Naive thymus-derived CD4-positive, alpha-beta T cell (primary cell): ENCODE measurements around the gene PPP2R5A. TPM values are rescaled to one million over a fixed set of nuclear protein-coding genes. Genes with fewer than 3 reads are reported as not detected.
A peak's percentile ranks its signal among the peaks of the same experiment; 100 is the strongest.

ENCODE experiments used
- ATAC-seq: fragments of 150-1000 bp; cut with Tn5 transposase; 2 replicates; pipeline ENCODE4 v1.10.0; 2021; ENCODE audit warnings: mild to moderate bottlenecking, moderate library complexity
- CTCF ChIA-PET: fragments of 350-600 bp; sonication (Branson Sonifier 250); formaldehyde crosslinking; loops from one replicate; lab custom pipeline; 2021; ENCODE audit warnings: antibody characterized with exemption; lab: Charles Lee
- POLR2A ChIA-PET: fragments of 350-600 bp; sonication (Branson Sonifier 250); formaldehyde crosslinking; loops from one replicate; lab custom pipeline; 2021; ENCODE audit warnings: antibody characterized with exemption, inconsistent platforms; lab: Charles Lee
- DNase-seq, 9 donors: peaks; one replicate each; pipeline versions ENCODE4 v3.0.0 to v3.0.0-alpha.2; 2020 to 2022; ENCODE audit warnings: mixed read lengths in 1 of 9
- H3K27ac ChIP-seq: one replicate; pipeline ENCODE4 v1.7.0; 2013; ENCODE audit warnings: mild to moderate bottlenecking, low read depth, low read length, moderate library complexity
- H3K27me3 ChIP-seq, 2 donors: one replicate each; pipeline ENCODE4 v1.7.0; 2013; ENCODE audit warnings: low read length in 2 of 2, mild to moderate bottlenecking in 2 of 2, moderate library complexity in 2 of 2; ENCODE audit not compliant: control insufficient read depth in 2 of 2, insufficient read depth in 2 of 2
- H3K36me3 ChIP-seq, 3 experiments: 1 replicate in 2 of 3; 2 replicates in 1 of 3; pipeline ENCODE4 v1.7.0; 2013; ENCODE audit warnings: low read length in 3 of 3, mild to moderate bottlenecking in 3 of 3, moderate library complexity in 1 of 3; ENCODE audit not compliant: insufficient read depth in 3 of 3, control insufficient read depth in 2 of 3
- H3K4me1 ChIP-seq, 2 donors: one replicate each; pipeline ENCODE4 v1.7.0; 2013; ENCODE audit warnings: low read length in 2 of 2, mild to moderate bottlenecking in 2 of 2, moderate library complexity in 1 of 2; ENCODE audit not compliant: control insufficient read depth in 2 of 2, insufficient read depth in 2 of 2
- H3K4me3 ChIP-seq: 2 replicates; pipeline ENCODE4 v1.7.0; 2013; ENCODE audit warnings: mild to moderate bottlenecking, low read length
- H3K9me3 ChIP-seq, 3 experiments: 1 replicate in 2 of 3; 2 replicates in 1 of 3; pipeline ENCODE4 v1.7.0; 2013; ENCODE audit warnings: low read length in 3 of 3; ENCODE audit not compliant: control insufficient read depth in 2 of 3
- H3K27ac Mint-ChIP-seq, 9 donors: one replicate each; pipeline ENCODE4 v1.8.0; 2020 to 2022; ENCODE audit warnings: mixed read lengths in 9 of 9, mild to moderate bottlenecking in 8 of 9, moderate library complexity in 5 of 9, inconsistent platforms in 2 of 9
- H3K27me3 Mint-ChIP-seq, 5 donors: one replicate each; pipeline ENCODE4 v1.8.0; 2021 to 2022; ENCODE audit warnings: mixed read lengths in 5 of 5, mild to moderate bottlenecking in 1 of 5
- H3K36me3 Mint-ChIP-seq, 5 donors: one replicate each; pipeline ENCODE4 v1.8.0; 2020 to 2022; ENCODE audit warnings: mixed read lengths in 5 of 5, mild to moderate bottlenecking in 3 of 5, inconsistent platforms in 1 of 5
- H3K4me1 Mint-ChIP-seq, 7 donors: one replicate each; pipeline ENCODE4 v1.8.0; 2020 to 2022; ENCODE audit warnings: mixed read lengths in 7 of 7, mild to moderate bottlenecking in 3 of 7, inconsistent platforms in 1 of 7
- H3K4me3 Mint-ChIP-seq, 10 donors: one replicate each; pipeline ENCODE4 v1.8.0; 2020 to 2022; ENCODE audit warnings: mild to moderate bottlenecking in 10 of 10, mixed read lengths in 10 of 10, moderate library complexity in 6 of 10, inconsistent platforms in 2 of 10
- H3K9me3 Mint-ChIP-seq, 11 donors: one replicate each; pipeline ENCODE4 v1.8.0; 2020 to 2022; ENCODE audit warnings: mixed read lengths in 11 of 11, mild to moderate bottlenecking in 4 of 11, inconsistent platforms in 1 of 11, moderate library complexity in 1 of 11
- intact Hi-C, 2 donors: fragments of 100-400 bp; cut with micrococcal nuclease; formaldehyde crosslinking; loops; one replicate each; pipeline ENCODE4 v1.15.1; 2023
- polyA plus RNA-seq, 2 donors: library from polyadenylated mRNA; unstranded; fragments of 300-500 nt; fragmentation: Illumina TruSeq; gene quantifications; one replicate each; pipeline ENCODE4 v1.2.3, GENCODE V29; 2021
- total RNA-seq, 6 experiments: library from RNA in 5 of 6; stranded (reverse) in 5 of 6; gene quantifications; 1 replicate in 5 of 6; 2 replicates in 1 of 6; pipeline ENCODE4 v1.2.3 and lab custom pipeline; 2021 to 2026

The PPP2R5A gene
- total and polyA plus RNA-seq, 7 experiments from 2014 or later = 22.9 to 52.7 (median 47.5) TPM

GRCh38 chr1:212294983-212295382, 9.8 kb downstream of the PPP2R5A start:
- H3K36me3 Mint-ChIP-seq = peaks cover 0 to 10% (median 0%) of the 10 kb centered on the region in 5 donors
- H3K4me1 ChIP-seq = peaks cover 37 to 59% of the 10 kb centered on the region in 2 donors
- no peaks in the 10 kb centered on the region for H3K9me3 ChIP-seq
- ChIA-PET CTCF (interaction anchor here (0.8 to 3.3 kb wide), 2 partner anchors 9 to 224 kb away, joined by 4 to 21 read pairs; partner anchors contain the start of gene PPP2R5A), POLR2A (interaction anchor here (2.5 kb wide), 1 partner anchor 9 kb away, joined by 11 read pairs; no protein-coding TSS in a partner anchor)
- ATAC-seq (no peak), DNase-seq (no peak)
- H3K4me3 Mint-ChIP-seq = peak overlapping the region in 8 of 10 donors; percentile 15 to 97 (median 38)
- peak overlapping the region in 4 of 9 donors; percentile 5 to 16 (median 12) for H3K27ac Mint-ChIP-seq
- no peaks in the 10 kb centered on the region for H3K36me3 ChIP-seq
- no peaks in the 10 kb centered on the region for H3K9me3 Mint-ChIP-seq
- H3K27me3 Mint-ChIP-seq = no peaks in the 10 kb centered on the region
- H3K4me1 Mint-ChIP-seq = peaks cover 55 to 85% (median 78%) of the 10 kb centered on the region in 7 donors
- H3K27ac ChIP-seq = no peak overlapping the region
- H3K4me3 ChIP-seq = no peak overlapping the region
- intact Hi-C loops = no loop called here
- H3K27me3 ChIP-seq = no peaks in the 10 kb centered on the region

- H3K4me1 ChIP-seq = peaks cover 31 to 53% of the 10 kb centered on the region in 2 donors
- H3K27ac ChIP-seq = no peak overlapping the region
- peak overlapping the region in 7 of 10 donors; percentile 15 to 97 (median 31) for H3K4me3 Mint-ChIP-seq
- H3K36me3 Mint-ChIP-seq = peaks cover 0 to 10% (median 0%) of the 10 kb centered on the region in 5 donors
- ATAC-seq (no peak), DNase-seq (no peak)
- H3K36me3 ChIP-seq = no peaks in the 10 kb centered on the region
- no peaks in the 10 kb centered on the region for H3K9me3 Mint-ChIP-seq
- peaks cover 50 to 82% (median 74%) of the 10 kb centered on the region in 7 donors for H3K4me1 Mint-ChIP-seq
- ChIA-PET CTCF (interaction anchor here (3.3 kb wide), 1 partner anchor 225 kb away, joined by 21 read pairs; no protein-coding TSS in a partner anchor), POLR2A (interaction anchor here (2.5 kb wide), 1 partner anchor 9 kb away, joined by 11 read pairs; no protein-coding TSS in a partner anchor)
- no peaks in the 10 kb centered on the region for H3K27me3 ChIP-seq
- H3K27ac Mint-ChIP-seq = peak overlapping the region in 6 of 9 donors; percentile 9 to 63 (median 18)
- intact Hi-C loops = no loop called here
- H3K9me3 ChIP-seq = no peaks in the 10 kb centered on the region
- no peaks in the 10 kb centered on the region for H3K27me3 Mint-ChIP-seq
- no peak overlapping the region for H3K4me3 ChIP-seq
Measured at GRCh38 chr1:212295579-212295978, 10.4 kb downstream of the PPP2R5A start.

- no peaks in the 10 kb centered on the region for H3K27me3 Mint-ChIP-seq
- H3K27me3 ChIP-seq = no peaks in the 10 kb centered on the region
- H3K4me1 Mint-ChIP-seq = peaks cover 36 to 78% (median 70%) of the 10 kb centered on the region in 7 donors
- H3K27ac ChIP-seq = no peak overlapping the region
- peaks cover 0 to 10% (median 4%) of the 10 kb centered on the region in 5 donors for H3K36me3 Mint-ChIP-seq
- H3K4me3 Mint-ChIP-seq = peak overlapping the region in 3 of 10 donors; percentile 19 to 50 (median 21)
- H3K4me3 ChIP-seq = no peak overlapping the region
- POLR2A ChIA-PET = no interaction called here
- CTCF ChIA-PET = no interaction called here
- DNase-seq = no peak
- intact Hi-C loops = no loop called here
- H3K4me1 ChIP-seq = peaks cover 19 to 37% of the 10 kb centered on the region in 2 donors
- no peaks in the 10 kb centered on the region for H3K36me3 ChIP-seq
- ATAC-seq = no peak
- no peaks in the 10 kb centered on the region for H3K9me3 Mint-ChIP-seq
- H3K27ac Mint-ChIP-seq = peak overlapping the region in 2 of 9 donors; percentile 38 to 52
- no peaks in the 10 kb centered on the region for H3K9me3 ChIP-seq
Measured at GRCh38 chr1:212297338-212297737, 12.1 kb downstream of the PPP2R5A start.

- Mint-ChIP-seq H3K4me3 (peak overlapping the region in 4 of 10 donors; percentile 2 to 29 (median 12)), H3K9me3 (peaks cover 0 to 9% (median 0%) of the 10 kb centered on the region in 11 donors), H3K4me1 (peaks cover 20 to 67% (median 58%) of the 10 kb centered on the region in 7 donors), H3K36me3 (peaks cover 0 to 23% (median 14%) of the 10 kb centered on the region in 5 donors), H3K27me3 (no peaks in the 10 kb centered on the region), H3K27ac (peak overlapping the region in 2 of 9 donors; percentile 2 to 16)
- Histone ChIP-seq H3K27me3 (no peaks in the 10 kb centered on the region), H3K4me1 (peaks cover 5 to 13% of the 10 kb centered on the region in 2 donors), H3K9me3 (no peaks in the 10 kb centered on the region), H3K36me3 (no peaks in the 10 kb centered on the region), H3K27ac (no peak overlapping the region), H3K4me3 (no peak overlapping the region)
- intact Hi-C loops = loop anchor here in 1 of 2 donors (1.0 kb wide), 1 partner anchor 12 kb away; no protein-coding TSS in a partner anchor
- no peak for DNase-seq
- ChIA-PET POLR2A (no interaction called here), CTCF (no interaction called here)
- no peak for ATAC-seq
Measured at GRCh38 chr1:212301580-212301979, 16.4 kb downstream of the PPP2R5A start.

GRCh38 chr1:212302745-212303383, 17.7 kb downstream of the PPP2R5A start:
- POLR2A ChIA-PET = interaction anchor here (1.1 kb wide), 1 partner anchor 17 kb away, joined by 4 read pairs; no protein-coding TSS in a partner anchor
- peaks cover 0 to 36% (median 23%) of the 10 kb centered on the region in 5 donors for H3K36me3 Mint-ChIP-seq
- Histone ChIP-seq H3K4me3 (no peak overlapping the region), H3K36me3 (no peaks in the 10 kb centered on the region), H3K4me1 (peaks cover 5 to 13% of the 10 kb centered on the region in 2 donors), H3K27me3 (no peaks in the 10 kb centered on the region), H3K27ac (no peak overlapping the region), H3K9me3 (no peaks in the 10 kb centered on the region)
- peaks cover 0 to 17% (median 0%) of the 10 kb centered on the region in 11 donors for H3K9me3 Mint-ChIP-seq
- peaks cover 25 to 71% (median 65%) of the 10 kb centered on the region in 7 donors for H3K4me1 Mint-ChIP-seq
- peak overlapping the region in 4 of 10 donors; percentile 0 to 56 (median 25) for H3K4me3 Mint-ChIP-seq
- H3K27ac Mint-ChIP-seq = no peak overlapping the region
- no peak for DNase-seq
- CTCF ChIA-PET = no interaction called here
- H3K27me3 Mint-ChIP-seq = no peaks in the 10 kb centered on the region
- ATAC-seq = no peak
- intact Hi-C loops = loop anchor here in 1 of 2 donors (1.0 kb wide), 1 partner anchor 9 kb away; no protein-coding TSS in a partner anchor

- DNase-seq (no peak), ATAC-seq (no peak)
- Histone ChIP-seq H3K27me3 (no peaks in the 10 kb centered on the region), H3K27ac (no peak overlapping the region), H3K4me1 (peaks cover 8 to 18% of the 10 kb centered on the region in 2 donors), H3K4me3 (no peak overlapping the region), H3K9me3 (no peaks in the 10 kb centered on the region), H3K36me3 (peaks cover 0 to 7% (median 0%) of the 10 kb centered on the region in 3 experiments)
- H3K36me3 Mint-ChIP-seq = peaks cover 9 to 55% (median 44%) of the 10 kb centered on the region in 5 donors
- H3K27me3 Mint-ChIP-seq = no peaks in the 10 kb centered on the region
- H3K4me3 Mint-ChIP-seq = peak overlapping the region in 5 of 10 donors; percentile 4 to 60 (median 23)
- H3K4me1 Mint-ChIP-seq = peaks cover 33 to 82% (median 78%) of the 10 kb centered on the region in 7 donors
- peak overlapping the region in 2 of 9 donors; percentile 3 to 51 for H3K27ac Mint-ChIP-seq
- intact Hi-C loops = no loop called here
- CTCF ChIA-PET = no interaction called here
- H3K9me3 Mint-ChIP-seq = peaks cover 0 to 19% (median 1%) of the 10 kb centered on the region in 11 donors
- POLR2A ChIA-PET = no interaction called here
Measured at GRCh38 chr1:212305342-212305741, 20.1 kb downstream of the PPP2R5A start.
